Measurements from ENCODE around the gene NUDT19. TPM values are rescaled to one million over a fixed set of nuclear protein-coding genes. Genes with fewer than 3 reads are reported as not detected.

The NUDT19 gene
- total RNA-seq, 3 donors from 2014 or later (not counting 1 experiment from before 2014, with no cell fraction given) = 6.4 to 9.6 (median 8.2) TPM

GRCh38 chr19:32687681-32688080 lies 3.9 kb upstream of the NUDT19 start:
- H3K27me3 Mint-ChIP-seq (ENCODE audit: low read depth in 2 of 2) = no peaks in the 10 kb centered on the region
- Histone ChIP-seq H3K27me3 (ENCODE audit: control insufficient read depth, insufficient read depth, low read length) (no peaks in the 10 kb centered on the region), H3K4me1 (ENCODE audit: control insufficient read depth, insufficient read depth, low read length) (peaks cover 21% of the 10 kb centered on the region), H3K27ac (ENCODE audit: low read length) (no peak overlapping the region), H3K36me3 (ENCODE audit: control insufficient read depth, insufficient read depth, low read length) (peaks cover 3% of the 10 kb centered on the region), H3K4me3 (ENCODE audit: low read length) (no peak overlapping the region), H3K9me3 (ENCODE audit: control insufficient read depth, insufficient read depth, low read length) (no peaks in the 10 kb centered on the region)
- ATAC-seq (no peak), DNase-seq (no peak)
- H3K27ac Mint-ChIP-seq = no peak overlapping the region
- no peak overlapping the region for H3K4me3 Mint-ChIP-seq
- H3K4me1 Mint-ChIP-seq = peaks cover 13% of the 10 kb centered on the region in 2 donors
- intact Hi-C loops (cut with micrococcal nuclease) = no loop called here
- no peaks in the 10 kb centered on the region for H3K36me3 Mint-ChIP-seq
- WGBS (ENCODE audit: insufficient coverage) = 87% methylated on average over 3 of the region's 4 CpGs
- no peaks in the 10 kb centered on the region for H3K9me3 Mint-ChIP-seq
- no peak for TF ChIP-seq CTCF (IDR thresholded peaks at IDR 0.05)

GRCh38 chr19:32688311-32688710 lies 3.3 kb upstream of the NUDT19 start:
- H3K27me3 ChIP-seq (ENCODE audit: control insufficient read depth, insufficient read depth, low read length) = no peaks in the 10 kb centered on the region
- no peak overlapping the region for H3K27ac ChIP-seq (ENCODE audit: low read length)
- H3K27ac Mint-ChIP-seq = no peak overlapping the region
- H3K4me3 ChIP-seq (ENCODE audit: low read length) = no peak overlapping the region
- H3K27me3 Mint-ChIP-seq (ENCODE audit: low read depth in 2 of 2) = no peaks in the 10 kb centered on the region
- no peak for TF ChIP-seq CTCF (IDR thresholded peaks at IDR 0.05)
- intact Hi-C loops (cut with micrococcal nuclease) = no loop called here
- H3K9me3 ChIP-seq (ENCODE audit: control insufficient read depth, insufficient read depth, low read length) = peaks cover under 1% of the 10 kb centered on the region
- 92% methylated on average over 1 of the region's 1 CpG for WGBS (ENCODE audit: insufficient coverage)
- peaks cover 0 to 2% of the 10 kb centered on the region in 2 donors for H3K9me3 Mint-ChIP-seq
- H3K36me3 ChIP-seq (ENCODE audit: control insufficient read depth, insufficient read depth, low read length) = peaks cover 3% of the 10 kb centered on the region
- ATAC-seq = no peak
- peaks cover 27% of the 10 kb centered on the region for H3K4me1 ChIP-seq (ENCODE audit: control insufficient read depth, insufficient read depth, low read length)
- DNase-seq = no peak
- peaks cover 19% of the 10 kb centered on the region in 2 donors for H3K4me1 Mint-ChIP-seq
- H3K36me3 Mint-ChIP-seq = no peaks in the 10 kb centered on the region
- no peak overlapping the region for H3K4me3 Mint-ChIP-seq

GRCh38 chr19:32691952-32692726 lies 518 bp downstream of the NUDT19 start:
- no peaks in the 10 kb centered on the region for H3K36me3 ChIP-seq (ENCODE audit: control insufficient read depth, insufficient read depth, low read length)
- H3K4me1 Mint-ChIP-seq = peaks cover 50 to 51% of the 10 kb centered on the region in 2 donors
- peaks cover 55% of the 10 kb centered on the region for H3K4me1 ChIP-seq (ENCODE audit: control insufficient read depth, insufficient read depth, low read length)
- intact Hi-C loops (cut with micrococcal nuclease) = loop anchor here (2.0 kb wide), 2 partner anchors 17 to 55 kb away; partner anchors contain the start of genes ANKRD27 and RGS9BP
- peak overlapping the region; percentile 88 to 90 for H3K27ac Mint-ChIP-seq
- peak overlapping the region; percentile 57 for H3K27ac ChIP-seq (ENCODE audit: low read length)
- H3K27me3 ChIP-seq (ENCODE audit: control insufficient read depth, insufficient read depth, low read length) = no peaks in the 10 kb centered on the region
- under 1% methylated on average over 93 of the region's 93 CpGs for WGBS (ENCODE audit: insufficient coverage)
- H3K36me3 Mint-ChIP-seq = no peaks in the 10 kb centered on the region
- peaks cover 0 to 3% of the 10 kb centered on the region in 2 donors for H3K9me3 Mint-ChIP-seq
- H3K9me3 ChIP-seq (ENCODE audit: control insufficient read depth, insufficient read depth, low read length) = peaks cover 5% of the 10 kb centered on the region
- DNase-seq (peak; percentile 49 to 74), ATAC-seq (peak; percentile 54 to 81 (median 70))
- H3K4me3 ChIP-seq (ENCODE audit: low read length) = peak overlapping the region; percentile 55
- no peak for TF ChIP-seq CTCF (IDR thresholded peaks at IDR 0.05)
- H3K4me3 Mint-ChIP-seq = peak overlapping the region; percentile 94
- no peaks in the 10 kb centered on the region for H3K27me3 Mint-ChIP-seq (ENCODE audit: low read depth in 2 of 2)
